ENCODE measurements around the gene TTLL11.
"Not testable (repeated sequence)": the region's sequence is repeated elsewhere in the genome, so short reads cannot be mapped to it uniquely, and the experiment has no call there.

TTLL11 gene

DNA sequence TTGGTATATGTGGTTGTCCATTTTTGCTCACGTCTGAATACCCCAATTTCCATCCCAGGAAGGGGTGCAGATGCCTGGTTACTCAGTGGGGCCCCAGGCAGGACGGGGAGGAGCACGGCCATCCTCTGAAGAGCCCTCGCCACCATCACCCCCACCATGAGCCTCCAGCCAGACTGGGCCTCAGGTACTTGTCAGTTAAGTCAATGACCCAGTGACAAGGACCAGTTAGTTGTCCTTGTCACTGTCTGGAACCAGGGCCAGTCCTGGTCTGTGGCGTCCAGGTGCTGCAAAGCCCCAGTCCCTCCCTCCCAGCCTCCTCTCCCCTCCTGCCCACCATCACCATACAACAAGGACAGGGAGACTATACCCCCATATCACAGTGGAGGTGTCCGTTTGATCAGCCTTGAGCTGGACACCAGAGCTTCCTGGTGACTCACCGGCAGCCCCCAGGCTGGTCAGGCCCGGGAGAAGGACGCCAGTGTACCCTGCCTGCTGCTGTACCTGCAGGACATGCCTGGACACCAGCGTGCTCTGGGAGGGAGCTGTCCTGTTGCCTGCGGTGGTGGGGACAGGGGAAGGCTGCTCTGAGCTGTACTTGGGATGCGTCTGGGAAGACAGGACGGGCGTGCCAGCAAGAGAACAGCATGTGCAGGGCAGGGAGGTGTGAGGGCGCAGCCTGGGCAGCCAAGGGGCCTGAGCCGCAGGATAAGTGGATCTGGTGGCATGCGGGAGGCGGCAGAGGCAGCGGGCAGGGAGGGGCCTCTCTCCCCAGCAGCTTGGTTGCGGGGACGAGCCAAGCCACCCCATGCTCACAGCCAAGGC is 32.6 kb upstream of the TTLL11 start:
- DNase-seq (ENCODE audit: low spot score), result no peak

DNA sequence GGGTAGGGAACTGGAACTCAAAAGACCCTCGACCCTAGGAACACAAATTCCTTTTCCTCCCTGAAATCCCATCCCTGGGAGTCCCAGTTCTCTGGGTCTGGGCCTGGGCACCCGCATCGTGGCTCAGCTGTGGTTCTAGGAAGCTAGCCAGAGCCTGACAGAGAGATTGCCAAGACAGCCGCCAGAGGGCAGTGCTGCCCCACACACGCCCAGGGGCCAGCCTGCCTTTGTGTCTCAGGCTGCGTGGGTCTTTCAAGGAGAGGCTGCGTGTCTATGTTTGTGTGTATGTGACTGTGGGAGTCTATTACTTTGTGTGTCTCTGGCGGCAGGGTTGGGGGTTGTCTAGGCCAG is 32.0 kb upstream of the TTLL11 start:
- DNase-seq (ENCODE audit: low spot score), result peak; percentile 83

DNA sequence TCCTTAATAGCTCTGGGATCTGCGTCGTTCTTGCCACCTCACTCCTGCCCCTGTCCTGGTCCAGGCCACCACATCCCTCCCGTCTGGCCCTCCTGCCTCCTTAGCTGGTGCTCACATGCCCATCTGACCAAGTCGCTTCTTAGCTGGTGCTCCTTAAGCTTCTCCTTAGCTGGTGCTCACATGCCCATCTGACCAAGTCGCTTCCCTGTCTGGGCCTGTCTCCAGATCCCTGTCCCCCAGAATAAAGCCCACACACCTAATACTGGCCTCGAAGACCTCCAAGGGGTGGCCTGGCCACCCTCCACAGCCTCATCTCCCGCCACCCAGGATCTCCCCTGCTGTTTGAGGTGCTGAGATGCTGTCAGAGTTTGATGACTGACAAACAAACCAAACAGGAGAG is 31.4 kb upstream of the TTLL11 start:
- no peak for DNase-seq (ENCODE audit: low spot score)

DNA sequence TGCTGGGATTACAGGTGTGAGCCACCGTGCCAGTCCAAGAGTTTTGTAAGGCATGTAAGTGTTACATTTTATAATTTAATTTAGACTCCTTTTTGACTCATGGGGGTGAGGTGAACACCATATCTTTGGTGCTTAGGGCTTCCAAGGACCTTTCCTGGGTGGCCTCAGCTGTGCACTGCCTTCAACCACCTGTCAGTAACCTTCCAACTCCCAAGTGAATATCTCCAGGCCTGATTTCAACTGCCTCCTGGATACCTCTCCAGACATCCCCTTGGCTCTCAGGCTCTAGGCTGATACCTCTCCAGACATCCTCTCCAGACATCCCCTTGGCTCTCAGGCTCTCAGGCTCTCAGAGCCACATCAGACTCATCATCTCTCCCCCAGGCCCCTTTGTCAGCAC is 30.9 kb upstream of the TTLL11 start:
- no peak for DNase-seq (ENCODE audit: low spot score)

DNA sequence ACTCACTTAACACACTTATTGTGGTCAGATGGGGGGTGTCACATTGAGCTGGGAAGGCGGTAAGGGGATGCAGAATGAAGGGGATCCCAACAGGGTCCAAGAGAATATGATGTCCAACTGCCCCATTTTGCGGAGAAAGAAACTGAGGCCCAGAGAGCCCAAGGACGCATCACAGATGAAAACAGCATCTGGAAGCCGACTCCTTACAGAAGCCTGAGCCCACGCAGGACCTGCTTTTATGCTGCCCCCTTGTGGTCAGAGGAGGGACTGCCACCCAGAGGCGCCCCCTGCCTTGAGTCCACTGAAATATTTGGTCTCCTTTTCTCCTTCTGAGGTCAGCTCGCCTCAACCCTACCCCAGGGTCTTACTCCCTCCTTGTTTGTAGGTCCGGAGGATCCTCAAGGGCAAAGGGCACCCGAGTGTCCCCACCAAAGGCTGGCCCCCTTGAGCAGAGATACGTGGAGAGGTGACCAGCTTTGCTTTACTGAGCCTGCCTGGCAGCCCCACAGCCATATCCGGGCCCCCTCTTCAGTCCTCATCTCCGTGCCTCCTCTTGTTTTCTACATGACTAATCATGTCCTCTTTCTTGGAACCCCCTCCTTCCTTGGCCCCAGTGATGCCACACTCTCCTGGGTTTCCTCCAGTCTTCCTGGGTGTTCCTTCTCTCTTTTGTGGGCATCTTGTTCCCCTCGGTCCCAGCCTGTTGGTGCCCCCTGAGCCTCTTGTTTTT is 30.0 kb upstream of the TTLL11 start:
- DNase-seq (ENCODE audit: low spot score), result no peak

DNA sequence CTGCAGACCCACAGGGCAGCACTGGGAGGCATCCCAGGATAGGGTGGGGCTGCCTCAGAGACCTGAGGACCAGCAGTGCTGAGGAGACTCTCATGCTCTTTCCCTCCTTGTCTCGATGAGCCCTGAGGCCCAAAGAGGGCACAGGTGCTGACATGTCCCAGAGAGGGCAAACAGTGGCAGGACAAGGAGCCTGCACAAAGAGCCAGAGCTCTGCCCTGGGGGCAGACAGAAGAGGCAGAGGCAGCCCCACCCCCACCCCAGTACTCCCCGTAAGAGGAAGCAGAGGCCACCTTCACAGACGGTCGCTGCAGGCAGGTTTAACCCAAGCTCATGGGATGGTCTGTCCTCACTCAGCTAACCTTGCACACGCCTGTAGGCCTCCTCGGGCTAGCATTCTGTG is 29.4 kb upstream of the TTLL11 start:
- no peak for DNase-seq (ENCODE audit: low spot score)

DNA sequence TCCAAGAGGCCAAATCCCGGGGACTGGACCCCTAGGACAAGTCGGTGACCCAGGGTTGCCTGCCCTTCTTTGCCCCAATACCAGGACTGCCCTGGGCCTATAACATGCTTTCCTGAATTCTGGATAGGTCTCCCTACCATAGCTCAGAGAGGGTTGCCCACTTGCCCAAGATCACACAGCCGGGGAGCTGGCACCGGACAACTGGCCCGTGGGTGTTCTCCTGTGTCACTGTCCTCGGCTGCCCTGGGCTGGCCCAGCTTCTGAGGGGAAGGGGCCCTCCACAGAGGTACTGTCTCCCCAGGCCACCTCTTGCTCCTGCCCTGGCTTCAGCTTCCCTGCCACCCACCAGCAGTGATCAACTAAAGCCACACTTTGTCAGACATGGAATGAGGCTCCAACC is 28.8 kb upstream of the TTLL11 start:
- DNase-seq (ENCODE audit: low spot score), result no peak

DNA sequence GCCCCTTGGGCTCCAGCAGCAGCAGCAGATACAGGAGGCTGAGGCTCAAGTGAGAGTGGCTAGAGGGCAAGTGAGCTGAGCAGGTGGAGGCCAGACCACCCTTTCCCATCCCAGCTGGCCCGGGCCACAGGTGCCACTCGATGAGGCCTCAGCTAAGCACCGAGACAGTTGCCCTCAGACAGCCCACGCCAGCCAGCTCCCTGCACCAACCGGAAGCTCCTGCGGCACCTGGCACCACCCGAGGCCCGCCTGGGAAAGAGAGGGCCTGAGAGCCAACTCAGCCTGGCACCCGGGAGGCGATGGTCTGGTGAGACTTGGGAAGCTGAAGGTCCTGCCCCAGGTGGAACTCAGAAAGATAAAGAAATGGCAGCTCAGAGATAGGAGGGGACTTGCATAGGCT is 28.3 kb upstream of the TTLL11 start:
- DNase-seq (ENCODE audit: low spot score), result no peak

DNA sequence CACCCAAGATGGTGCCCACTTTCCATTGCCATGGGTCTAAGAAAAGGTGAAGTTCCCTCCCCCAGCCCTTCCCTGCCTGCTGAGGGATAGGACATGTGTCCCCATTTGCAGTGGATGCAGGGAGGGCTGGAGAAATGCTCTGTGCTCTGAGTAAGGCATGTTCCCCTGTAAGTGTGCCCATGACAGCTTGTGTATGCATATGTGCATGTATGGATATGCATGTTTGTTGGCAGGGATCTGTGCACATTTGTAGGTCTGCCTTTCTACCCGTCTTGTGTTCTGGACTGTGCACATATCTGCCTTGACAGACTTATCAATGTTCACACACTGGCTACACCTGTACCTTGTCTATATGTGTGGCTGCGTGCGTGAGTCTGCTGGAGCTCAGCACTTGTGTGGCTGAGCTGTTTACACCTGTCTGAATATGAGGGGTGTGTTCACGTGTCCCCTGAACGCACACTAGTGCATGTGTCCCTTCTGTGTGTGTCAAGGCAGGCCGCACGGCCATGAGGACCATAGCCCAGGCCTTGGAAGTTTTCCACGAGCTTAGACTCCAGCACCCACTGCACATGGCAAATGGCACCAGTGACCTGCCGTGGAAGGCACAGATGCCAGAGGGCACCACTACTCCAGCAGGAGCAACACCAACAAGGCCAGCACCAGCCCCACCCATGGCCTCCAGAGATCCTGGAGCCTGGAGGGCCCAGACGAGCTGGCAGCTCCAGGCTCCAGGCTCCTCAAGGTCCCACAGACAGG is 27.4 kb upstream of the TTLL11 start:
- DNase-seq (ENCODE audit: low spot score), result no peak

DNA sequence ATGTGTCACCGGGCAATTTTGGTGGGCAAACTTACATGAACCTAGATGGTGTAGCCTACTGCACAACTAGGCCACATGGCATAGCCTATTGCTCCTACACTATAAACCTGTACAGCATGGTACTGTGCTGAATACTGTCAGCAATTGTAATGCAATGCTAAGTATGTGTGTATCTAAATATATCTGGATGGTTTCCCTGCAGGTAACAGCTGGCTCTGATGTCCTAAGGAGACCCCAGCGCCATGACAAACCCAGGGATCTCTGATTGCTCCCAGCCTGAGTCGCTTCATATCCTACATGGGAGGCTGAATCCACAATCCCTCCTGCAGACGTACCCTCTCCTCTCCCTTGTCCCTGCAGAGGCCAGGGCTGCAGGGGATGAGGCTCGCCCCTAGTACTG is 26.6 kb upstream of the TTLL11 start:
- no peak for DNase-seq (ENCODE audit: low spot score)

DNA sequence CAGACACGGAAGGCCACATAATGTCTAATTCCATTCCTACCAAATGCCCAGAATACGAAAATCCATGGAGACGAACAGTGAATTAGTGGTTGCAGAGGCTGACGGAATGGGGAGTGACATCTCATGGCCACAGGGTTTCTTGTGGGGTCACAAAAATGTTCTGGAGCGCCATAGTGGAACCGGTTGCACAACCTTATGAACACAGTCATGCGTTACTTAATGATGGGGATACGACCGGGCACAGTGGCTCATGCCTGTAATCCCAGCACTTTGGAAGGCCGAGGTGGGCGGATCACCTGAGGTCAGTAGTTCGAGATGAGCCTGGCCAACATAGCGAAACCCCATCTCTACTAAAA is 26.0 kb upstream of the TTLL11 start:
- no peak for DNase-seq (ENCODE audit: low spot score)

DNA sequence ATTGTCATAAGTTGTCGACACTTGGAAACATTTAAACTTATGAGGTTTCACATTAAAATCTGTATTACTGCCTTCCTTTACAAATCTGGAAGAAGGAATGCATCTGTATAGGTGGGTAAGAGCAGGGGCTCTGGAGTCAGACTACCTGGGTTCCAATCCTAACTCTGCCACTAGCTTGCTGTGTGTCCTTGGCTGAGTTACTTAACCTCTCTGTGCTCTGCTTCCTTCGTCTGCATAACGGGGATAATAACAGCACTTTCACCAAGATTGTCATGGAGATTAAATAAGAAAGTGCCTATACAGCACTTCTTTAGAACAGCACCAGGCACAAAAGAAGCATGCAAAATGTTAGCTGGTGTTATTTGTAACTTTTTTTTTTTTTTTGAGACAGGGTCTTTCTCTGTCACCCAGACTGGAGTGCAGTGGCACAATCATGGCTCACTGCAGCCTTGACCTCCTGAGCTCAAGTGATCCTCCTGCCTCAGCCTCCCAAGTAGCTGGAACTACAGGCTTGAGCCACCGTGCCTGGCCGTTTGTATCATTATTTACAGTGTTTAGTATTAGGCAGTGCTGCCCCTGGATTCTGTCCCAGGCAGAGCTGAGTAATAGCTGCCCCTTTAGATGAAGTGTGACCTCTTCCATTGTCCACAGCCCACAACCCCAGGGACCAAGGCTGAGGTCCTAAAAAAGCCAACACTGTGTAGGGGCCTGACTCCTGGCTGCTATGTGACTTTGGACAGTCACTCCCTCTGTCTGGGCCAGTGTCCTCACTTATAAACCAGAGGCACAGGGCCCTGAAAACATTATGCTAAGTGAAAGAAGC is 25.4 kb upstream of the TTLL11 start:
- DNase-seq (ENCODE audit: low spot score), result no peak

DNA sequence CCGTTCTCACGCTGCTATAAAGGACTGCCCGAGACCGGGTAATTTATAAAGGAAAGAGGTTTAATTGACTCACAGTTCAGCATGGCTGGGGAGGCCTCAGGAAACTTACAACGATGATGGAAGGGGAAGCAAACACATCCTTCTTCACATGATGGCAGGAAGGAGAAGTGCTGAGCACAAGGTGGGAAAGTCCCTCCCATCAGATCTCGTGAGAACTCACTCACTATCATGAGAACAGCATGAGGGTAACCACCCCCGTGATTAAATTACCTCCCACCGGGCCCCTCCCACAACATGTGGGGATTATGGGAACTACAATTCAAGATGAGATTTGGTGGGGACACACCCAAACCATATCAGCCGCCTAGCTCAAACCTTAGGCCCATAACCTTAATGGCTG is 24.1 kb upstream of the TTLL11 start:
- not testable (repeated sequence) for DNase-seq (ENCODE audit: low spot score)

DNA sequence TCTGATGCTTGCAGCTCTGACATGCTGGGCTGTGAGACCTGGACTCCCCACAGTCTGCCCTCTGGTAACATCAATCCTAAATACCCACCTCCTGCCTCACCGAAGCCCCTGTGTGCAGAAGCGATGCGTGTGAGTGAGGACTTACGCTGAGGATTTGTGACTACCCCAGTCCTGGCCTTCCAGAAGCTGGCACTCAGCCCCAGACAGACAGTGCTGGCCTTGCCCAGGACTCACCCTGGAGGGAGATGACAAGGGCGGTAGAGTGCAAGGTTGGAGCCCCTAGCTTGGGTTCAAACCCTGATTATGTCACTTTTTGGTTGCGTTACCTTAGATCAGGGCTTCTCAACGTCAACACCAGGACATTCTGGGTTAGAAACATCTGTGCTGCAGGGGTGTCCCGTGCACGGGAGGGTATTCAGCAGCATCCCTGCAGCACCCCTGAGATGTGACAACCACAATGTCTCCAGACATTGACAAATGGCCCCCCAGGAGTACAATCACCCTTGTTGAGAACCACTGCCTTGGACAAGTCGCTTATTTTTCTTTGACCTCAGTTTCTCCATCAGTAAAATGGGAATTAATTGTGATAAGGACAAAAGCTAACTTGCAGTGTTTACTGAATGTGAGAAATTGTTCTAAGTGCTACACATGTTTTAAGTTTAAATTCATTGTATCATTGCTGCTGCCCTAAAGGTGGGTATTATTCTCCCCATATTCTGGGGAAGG is 23.5 kb upstream of the TTLL11 start:
- no peak for DNase-seq (ENCODE audit: low spot score)

DNA sequence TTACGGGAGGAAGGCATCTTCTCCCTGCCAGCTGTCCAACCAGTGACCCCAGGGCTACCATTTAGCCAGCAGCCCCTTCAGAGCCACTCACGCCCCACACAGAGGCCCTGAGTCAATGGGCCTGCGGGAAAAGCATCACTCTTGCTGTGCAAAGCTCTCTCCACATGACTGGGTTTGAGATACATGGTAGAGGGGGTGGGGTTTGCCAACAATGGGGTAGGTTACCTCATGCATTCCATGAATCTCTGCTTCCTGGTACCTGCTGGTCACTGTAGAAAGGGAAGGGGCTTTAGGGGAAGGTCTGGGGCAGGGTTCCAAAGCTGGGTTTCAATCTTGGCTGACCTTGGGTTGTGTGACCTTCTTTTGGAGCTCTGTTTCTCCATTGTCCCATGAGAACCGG is 22.9 kb upstream of the TTLL11 start:
- no peak for DNase-seq (ENCODE audit: low spot score)

DNA sequence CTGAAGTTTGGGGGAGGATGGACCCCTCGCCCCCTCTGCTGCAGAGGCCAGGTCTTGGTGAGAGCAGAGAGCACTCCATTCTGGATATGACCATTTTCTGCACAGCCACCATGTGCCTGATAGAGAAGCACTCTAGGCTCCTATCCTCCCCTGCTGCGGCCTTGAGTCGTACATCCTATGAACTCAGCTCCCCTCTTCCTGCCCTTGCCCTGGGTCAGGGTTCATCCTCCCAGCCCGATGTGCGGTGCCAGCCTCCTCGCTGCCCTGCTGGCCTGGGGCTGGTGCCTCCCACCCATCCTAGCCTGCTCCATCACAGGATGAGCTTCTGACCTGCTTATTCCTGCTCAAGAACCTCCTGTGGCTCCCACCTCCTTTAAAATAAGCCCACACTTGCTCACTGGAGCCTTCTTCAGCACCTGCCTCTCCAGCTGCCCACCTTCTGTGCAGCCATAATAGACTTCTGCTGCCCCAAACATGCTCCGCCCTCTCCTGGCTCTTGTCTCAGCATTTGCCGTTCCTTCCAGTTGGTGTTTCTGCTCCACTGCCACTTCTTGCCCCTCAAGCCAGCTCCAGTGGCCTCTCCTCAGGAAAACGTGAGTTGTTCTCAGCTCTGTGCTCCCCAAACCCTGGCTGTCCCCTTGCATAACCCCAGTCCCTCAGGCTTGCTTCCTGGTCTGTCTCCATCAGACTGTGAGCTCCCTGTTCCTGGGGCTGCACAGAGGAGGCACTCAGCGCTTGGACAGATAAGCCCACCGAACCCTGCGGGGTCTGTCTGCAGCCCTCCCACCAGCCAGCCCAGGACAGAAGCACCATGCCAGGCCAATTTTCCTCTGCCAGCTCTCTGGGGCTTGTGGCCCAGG is 22.3 kb upstream of the TTLL11 start:
- DNase-seq (ENCODE audit: low spot score), result no peak

DNA sequence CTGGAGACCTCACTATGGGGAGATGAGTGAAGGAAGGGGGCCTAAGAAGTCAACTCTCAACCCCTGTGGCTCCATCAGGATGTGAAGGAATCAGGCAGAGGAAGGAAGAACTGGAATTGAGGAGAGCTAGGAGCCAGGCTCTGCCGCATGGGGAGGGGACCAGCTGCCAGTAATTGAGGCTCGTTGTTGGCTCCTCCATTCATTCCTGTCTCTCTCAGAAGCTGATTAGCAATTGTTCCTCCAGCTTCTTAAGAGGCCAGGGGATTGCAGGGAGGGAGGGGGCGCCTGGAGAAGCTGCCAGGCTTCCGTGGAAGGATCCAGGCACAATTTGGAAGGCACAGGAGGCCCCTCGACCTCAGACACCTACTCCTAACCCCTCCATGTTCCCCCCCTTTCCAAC is 20.5 kb upstream of the TTLL11 start:
- no peak for DNase-seq (ENCODE audit: low spot score)

DNA sequence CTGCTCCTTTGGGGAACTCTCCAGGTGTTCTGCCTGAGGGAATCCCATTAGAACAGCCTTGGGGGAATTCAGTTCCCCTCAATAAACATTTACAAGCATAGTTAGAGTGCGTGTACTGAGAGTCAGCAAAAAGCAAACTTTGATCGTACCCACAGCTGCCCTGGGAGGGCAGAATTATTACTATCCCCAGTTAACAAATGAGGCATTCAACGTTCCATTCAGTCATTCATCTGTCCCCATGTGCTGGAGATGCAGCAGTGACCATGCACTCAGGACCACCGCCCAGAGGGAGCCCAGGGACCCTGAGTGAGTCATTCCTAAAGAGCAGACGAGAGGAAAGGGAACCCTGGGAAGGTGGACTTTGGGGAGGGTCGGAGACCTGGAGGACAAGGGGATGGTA is 19.1 kb upstream of the TTLL11 start:
- no peak for DNase-seq (ENCODE audit: low spot score)

DNA sequence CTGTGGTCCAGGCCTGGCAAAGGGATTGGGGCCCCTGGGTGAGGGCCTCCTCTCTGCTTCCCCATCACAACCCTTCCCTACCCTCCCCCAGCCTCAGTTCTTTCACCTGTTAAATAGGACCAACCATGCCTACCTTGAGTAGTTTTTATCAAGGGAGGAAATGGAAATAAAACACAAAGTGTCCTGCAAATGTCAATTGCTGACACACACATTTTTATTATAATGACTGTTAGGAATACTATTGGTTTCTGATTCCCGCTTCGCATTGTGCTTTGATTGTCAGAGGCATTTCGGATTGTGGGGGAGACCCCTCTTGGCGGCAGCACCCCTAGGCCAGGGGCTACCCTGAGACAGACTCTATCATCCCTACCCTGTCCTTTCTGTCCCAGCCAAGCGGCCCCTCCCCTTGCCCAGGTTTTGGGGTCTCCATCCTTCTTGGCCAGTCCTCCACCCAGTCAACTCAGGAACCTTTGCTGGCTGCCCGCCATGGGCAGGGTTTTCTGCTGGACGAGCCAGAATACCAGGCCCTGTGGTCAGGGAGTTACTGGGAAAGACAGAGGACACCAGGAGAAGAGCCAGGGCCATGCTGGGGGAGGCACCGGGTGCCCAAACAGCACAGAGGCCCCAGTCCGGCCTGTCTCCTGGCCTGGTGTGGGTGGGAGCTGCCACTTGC is 18.4 kb upstream of the TTLL11 start:
- no peak for DNase-seq (ENCODE audit: low spot score)

All from kidney capillary endothelial cell (primary cell).